Measurements from ENCODE around the gene ABR.
"Not testable (repeated sequence)": the region's sequence is repeated elsewhere in the genome, so short reads cannot be mapped to it uniquely, and the experiment has no call there.

ABR gene

GRCh38 chr17:1091190-1091534 is 88.6 kb downstream of the ABR start:
- DNase-seq: no peak

- DNase-seq: no peak
These were observed 89.2 kb downstream of the ABR start for GRCh38 chr17:1090465-1091189.

- DNase-seq: no peak
These were observed 89.9 kb downstream of the ABR start for GRCh38 chr17:1089915-1090314.

- DNase-seq: no peak
These were observed 92.2 kb downstream of the ABR start for GRCh38 chr17:1087381-1088241.

GRCh38 chr17:1083451-1084187 is 96.2 kb downstream of the ABR start:
- no peak for DNase-seq

- no peak for DNase-seq
These were observed 97.2 kb downstream of the ABR start for GRCh38 chr17:1082579-1082978.

- no peak for DNase-seq
These were observed 100.8 kb downstream of the ABR start for GRCh38 chr17:1078831-1079561.

GRCh38 chr17:1077986-1078711 is 101.6 kb downstream of the ABR start:
- DNase-seq: no peak

GRCh38 chr17:1077581-1077985 is 102.2 kb downstream of the ABR start:
- no peak for DNase-seq

- no peak for DNase-seq
These were observed 102.8 kb downstream of the ABR start for GRCh38 chr17:1076982-1077302.

- DNase-seq: no peak
These were observed 103.3 kb downstream of the ABR start for GRCh38 chr17:1076299-1076981.

GRCh38 chr17:1074886-1075605 is 104.7 kb downstream of the ABR start:
- DNase-seq: no peak

GRCh38 chr17:1073963-1074625 is 105.7 kb downstream of the ABR start:
- not testable (repeated sequence) for DNase-seq

GRCh38 chr17:1073241-1073962 is 106.4 kb downstream of the ABR start:
- DNase-seq: no peak

GRCh38 chr17:1072551-1072961 is 107.2 kb downstream of the ABR start:
- no peak for DNase-seq

- DNase-seq: no peak
These were observed 108.5 kb downstream of the ABR start for GRCh38 chr17:1071103-1071825.

GRCh38 chr17:1070411-1070810 is 109.4 kb downstream of the ABR start:
- no peak for DNase-seq

- no peak for DNase-seq
These were observed 109.9 kb downstream of the ABR start for GRCh38 chr17:1069847-1070246.

GRCh38 chr17:1068356-1068755 is 111.4 kb downstream of the ABR start:
- DNase-seq: no peak

All from T-helper 2 cell (primary cell).